GM23338 (cell line): ENCODE data around the gene PIP5K1C. TPM values are rescaled to one million over a fixed set of nuclear protein-coding genes. Genes with fewer than 3 reads are reported as not detected.

Experiments
- ATAC-seq: fragments of 200-7000 bp; cut with Tn5 transposase; 3 replicates; pipeline ENCODE4 v1.9.1; 2020
- DNase-seq: peaks from one replicate; pipeline ENCODE4 v3.0.0-alpha.2; 2015; ENCODE audit warnings: low spot score
- H2AFZ ChIP-seq: fragments of 200-600 bp; sonication (generic); 2 replicates; pipeline ENCODE4 v1.8.0; 2016; ENCODE audit warnings: antibody characterized with exemption, mild to moderate bottlenecking, moderate library complexity
- H3F3A ChIP-seq: fragments of 200-600 bp; sonication (generic); replicated peaks from 2 replicates; pipeline ENCODE4 v1.8.0; 2017; ENCODE audit warnings: antibody characterized with exemption, mixed run types, low read depth
- H3K27ac ChIP-seq: fragments of 200-600 bp; sonication (generic); 2 replicates; pipeline ENCODE4 v1.6.1; 2016; ENCODE audit warnings: low read depth
- H3K27me3 ChIP-seq: fragments of 200-600 bp; sonication (generic); 2 replicates; pipeline ENCODE4 v1.8.0; 2016; ENCODE audit warnings: mild to moderate bottlenecking, mixed run types, moderate library complexity; ENCODE audit not compliant: insufficient read depth
- H3K36me3 ChIP-seq: fragments of 200-600 bp; sonication (generic); 2 replicates; pipeline ENCODE4 v1.8.0; 2016; ENCODE audit warnings: mild to moderate bottlenecking; ENCODE audit not compliant: insufficient read depth
- H3K4me1 ChIP-seq: fragments of 200-600 bp; sonication (generic); 2 replicates; pipeline ENCODE4 v1.8.0; 2016; ENCODE audit warnings: mild to moderate bottlenecking, moderate library complexity; ENCODE audit not compliant: insufficient read depth
- H3K4me2 ChIP-seq: fragments of 200-600 bp; sonication (generic); 2 replicates; pipeline ENCODE4 v1.7.1; 2017; ENCODE audit warnings: mixed run types
- H3K4me3 ChIP-seq: fragments of 200-600 bp; sonication (generic); 2 replicates; pipeline ENCODE4 v1.6.1; 2016; ENCODE audit warnings: mixed run types
- H3K79me2 ChIP-seq: fragments of 200-600 bp; sonication (generic); replicated peaks from 2 replicates; pipeline ENCODE4 v1.8.0; 2017; ENCODE audit warnings: mild to moderate bottlenecking; ENCODE audit not compliant: insufficient read depth
- H3K9me2 ChIP-seq: fragments of 200-600 bp; sonication (generic); 2 replicates; pipeline ENCODE4 v1.8.0; 2017; ENCODE audit not compliant: insufficient read depth
- H4K20me1 ChIP-seq: fragments of 200-600 bp; sonication (generic); replicated peaks from 2 replicates; pipeline ENCODE4 v1.8.0; 2017; ENCODE audit warnings: mild to moderate bottlenecking; ENCODE audit not compliant: insufficient read depth
- H3K27ac Mint-ChIP-seq: 2 replicates; pipeline ENCODE4 v1.8.0; 2020; ENCODE audit warnings: inconsistent platforms, mild to moderate bottlenecking, moderate library complexity, mixed read lengths
- H3K27me3 Mint-ChIP-seq: 3 replicates; pipeline ENCODE4 v1.8.0; 2022; ENCODE audit warnings: low read depth, mild to moderate bottlenecking, moderate library complexity, mixed read lengths, inconsistent platforms; ENCODE audit not compliant: insufficient read depth, poor library complexity
- H3K36me3 Mint-ChIP-seq: 3 replicates; pipeline ENCODE4 v1.8.0; 2021; ENCODE audit warnings: low read depth, mild to moderate bottlenecking, inconsistent platforms, moderate library complexity, mixed read lengths
- H3K4me1 Mint-ChIP-seq: 3 replicates; pipeline ENCODE4 v1.8.0; 2020; ENCODE audit warnings: mild to moderate bottlenecking, inconsistent platforms, mixed read lengths
- H3K4me3 Mint-ChIP-seq: 3 replicates; pipeline ENCODE4 v1.8.0; 2021; ENCODE audit warnings: moderate library complexity, mild to moderate bottlenecking, inconsistent platforms, mixed read lengths
- H3K9me3 Mint-ChIP-seq: 3 replicates; pipeline ENCODE4 v1.8.0; 2020; ENCODE audit warnings: moderate library complexity, mild to moderate bottlenecking, inconsistent platforms, mixed read lengths
- CREB1 ChIP-seq: fragments of 250-450 bp; sonication (Bioruptor Pico); IDR thresholded peaks from 2 replicates; pipeline ENCODE4 v1.5.0; 2020; ENCODE audit warnings: low read depth, mild to moderate bottlenecking, moderate library complexity
- JUNB ChIP-seq: IDR thresholded peaks from one replicate; pipeline ENCODE4 v1.6.1; 2016; ENCODE audit warnings: antibody characterized with exemption; ENCODE audit not compliant: unreplicated experiment
- NANOG ChIP-seq: IDR thresholded peaks from 2 replicates; pipeline ENCODE4 v1.6.1; 2016; ENCODE audit warnings: antibody characterized with exemption, borderline replicate concordance
- POLR2AphosphoS5 ChIP-seq: IDR thresholded peaks from 2 replicates; pipeline ENCODE4 v1.6.1; 2016; ENCODE audit warnings: antibody characterized with exemption, low read depth
- polyA plus RNA-seq: library from polyadenylated mRNA; unstranded; fragments of >200 nt; fragmentation: Nextera tagmentation; extraction: Ambion mirVana; gene quantifications from 2 replicates; pipeline ENCODE4 v1.2.1, GENCODE V29; 2016
- total RNA-seq: library from RNA; depleted of rRNA; stranded (reverse); fragments of >200 nt; shearing (Covaris generic); gene quantifications from 2 replicates; pipeline ENCODE4 v1.2.3, GENCODE V29; 2014
- TF ChIP-seq, protein P1 (sequence below): IDR thresholded peaks from one replicate; pipeline ENCODE4 v1.6.1; 2018; ENCODE audit warnings: antibody characterized with exemption; ENCODE audit not compliant: unreplicated experiment
- TF ChIP-seq, protein P2 (sequence below): IDR thresholded peaks from 2 replicates; pipeline ENCODE4 v1.6.1; 2016; ENCODE audit warnings: antibody characterized with exemption

Gene PIP5K1C
- total and polyA plus RNA-seq, 2 experiments from 2014 or later, result 11.8 to 46.7 TPM

GRCh38 chr19:3590991-3591659, 109.1 kb downstream of the PIP5K1C start (continued):
- no peak for TF ChIP-seq CREB1 (CRISPR knock-in tag)
- TF ChIP-seq, protein P1, sequence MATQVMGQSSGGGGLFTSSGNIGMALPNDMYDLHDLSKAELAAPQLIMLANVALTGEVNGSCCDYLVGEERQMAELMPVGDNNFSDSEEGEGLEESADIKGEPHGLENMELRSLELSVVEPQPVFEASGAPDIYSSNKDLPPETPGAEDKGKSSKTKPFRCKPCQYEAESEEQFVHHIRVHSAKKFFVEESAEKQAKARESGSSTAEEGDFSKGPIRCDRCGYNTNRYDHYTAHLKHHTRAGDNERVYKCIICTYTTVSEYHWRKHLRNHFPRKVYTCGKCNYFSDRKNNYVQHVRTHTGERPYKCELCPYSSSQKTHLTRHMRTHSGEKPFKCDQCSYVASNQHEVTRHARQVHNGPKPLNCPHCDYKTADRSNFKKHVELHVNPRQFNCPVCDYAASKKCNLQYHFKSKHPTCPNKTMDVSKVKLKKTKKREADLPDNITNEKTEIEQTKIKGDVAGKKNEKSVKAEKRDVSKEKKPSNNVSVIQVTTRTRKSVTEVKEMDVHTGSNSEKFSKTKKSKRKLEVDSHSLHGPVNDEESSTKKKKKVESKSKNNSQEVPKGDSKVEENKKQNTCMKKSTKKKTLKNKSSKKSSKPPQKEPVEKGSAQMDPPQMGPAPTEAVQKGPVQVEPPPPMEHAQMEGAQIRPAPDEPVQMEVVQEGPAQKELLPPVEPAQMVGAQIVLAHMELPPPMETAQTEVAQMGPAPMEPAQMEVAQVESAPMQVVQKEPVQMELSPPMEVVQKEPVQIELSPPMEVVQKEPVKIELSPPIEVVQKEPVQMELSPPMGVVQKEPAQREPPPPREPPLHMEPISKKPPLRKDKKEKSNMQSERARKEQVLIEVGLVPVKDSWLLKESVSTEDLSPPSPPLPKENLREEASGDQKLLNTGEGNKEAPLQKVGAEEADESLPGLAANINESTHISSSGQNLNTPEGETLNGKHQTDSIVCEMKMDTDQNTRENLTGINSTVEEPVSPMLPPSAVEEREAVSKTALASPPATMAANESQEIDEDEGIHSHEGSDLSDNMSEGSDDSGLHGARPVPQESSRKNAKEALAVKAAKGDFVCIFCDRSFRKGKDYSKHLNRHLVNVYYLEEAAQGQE, result no peak

DNA sequence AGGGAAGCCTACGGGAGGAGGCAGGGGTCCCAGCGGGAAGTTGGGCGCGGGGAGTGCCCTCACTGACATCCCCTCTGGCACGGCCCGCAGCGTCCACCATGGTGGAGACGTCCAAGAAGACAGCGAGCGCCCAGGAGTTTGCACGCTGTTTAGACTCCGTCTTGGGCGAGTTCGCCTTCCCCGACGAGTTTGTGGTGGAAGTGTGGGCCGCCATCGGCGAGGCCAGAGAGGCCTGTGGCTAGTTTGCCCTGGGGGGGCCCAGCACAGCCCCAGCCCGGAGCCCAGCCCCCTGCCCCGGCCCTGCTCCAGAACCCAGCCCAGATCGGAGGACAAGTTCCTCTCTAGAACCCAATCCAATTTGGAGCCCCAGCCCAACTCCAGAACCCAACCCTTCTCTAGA, 110.3 kb downstream of the PIP5K1C start:
- Mint-ChIP-seq H3K4me1 (no peaks in the 10 kb centered on the region), H3K36me3 (peaks cover 3% of the 10 kb centered on the region; the same call in 2 of the 3 replicates), H3K9me3 (peaks cover 17% of the 10 kb centered on the region), H3K27ac (no peak overlapping the region), H3K27me3 (peaks cover 15% of the 10 kb centered on the region), H3K4me3 (no peak overlapping the region)
- H3K27me3 ChIP-seq, result peaks cover 24% of the 10 kb centered on the region
- H3K4me3 ChIP-seq, result no peak overlapping the region
- no peak overlapping the region for H2AFZ ChIP-seq
- DNase-seq (no peak), ATAC-seq (no peak)
- no peaks in the 10 kb centered on the region for H3K4me1 ChIP-seq
- peaks cover 6% of the 10 kb centered on the region; the same call in 1 of the 2 replicates for H3F3A ChIP-seq
- TF ChIP-seq, protein P2, sequence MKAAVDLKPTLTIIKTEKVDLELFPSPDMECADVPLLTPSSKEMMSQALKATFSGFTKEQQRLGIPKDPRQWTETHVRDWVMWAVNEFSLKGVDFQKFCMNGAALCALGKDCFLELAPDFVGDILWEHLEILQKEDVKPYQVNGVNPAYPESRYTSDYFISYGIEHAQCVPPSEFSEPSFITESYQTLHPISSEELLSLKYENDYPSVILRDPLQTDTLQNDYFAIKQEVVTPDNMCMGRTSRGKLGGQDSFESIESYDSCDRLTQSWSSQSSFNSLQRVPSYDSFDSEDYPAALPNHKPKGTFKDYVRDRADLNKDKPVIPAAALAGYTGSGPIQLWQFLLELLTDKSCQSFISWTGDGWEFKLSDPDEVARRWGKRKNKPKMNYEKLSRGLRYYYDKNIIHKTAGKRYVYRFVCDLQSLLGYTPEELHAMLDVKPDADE, result no peak
- TF ChIP-seq CREB1 (CRISPR knock-in tag), result no peak
- TF ChIP-seq, protein P1, result no peak
- TF ChIP-seq JUNB, result no peak
- no peak for TF ChIP-seq NANOG
- no peak for TF ChIP-seq POLR2AphosphoS5
- H3K4me2 ChIP-seq, result no peak overlapping the region
- H3K9me2 ChIP-seq, result no peaks in the 10 kb centered on the region
- H4K20me1 ChIP-seq, result no peaks in the 10 kb centered on the region
- H3K27ac ChIP-seq, result no peak overlapping the region
- no peaks in the 10 kb centered on the region for H3K36me3 ChIP-seq
- no peaks in the 10 kb centered on the region for H3K79me2 ChIP-seq
